PC-3 (cell line): ENCODE results near the gene LRRC63.

Experiments
- CTCF ChIP-seq: fragments of 300-600 bp; sonication (generic); conservative IDR thresholded peaks from 2 replicates; pipeline ENCODE4 v1.5.1; 2017; ENCODE audit warnings: antibody characterized with exemption, low read depth, mild to moderate bottlenecking, low read length
- EZH2 ChIP-seq: fragments of 300-600 bp; sonication (generic); IDR thresholded peaks from one replicate; pipeline ENCODE4 v1.6.1; 2017; ENCODE audit warnings: antibody characterized with exemption, mild to moderate bottlenecking, low read length; ENCODE audit not compliant: unreplicated experiment

DNA sequence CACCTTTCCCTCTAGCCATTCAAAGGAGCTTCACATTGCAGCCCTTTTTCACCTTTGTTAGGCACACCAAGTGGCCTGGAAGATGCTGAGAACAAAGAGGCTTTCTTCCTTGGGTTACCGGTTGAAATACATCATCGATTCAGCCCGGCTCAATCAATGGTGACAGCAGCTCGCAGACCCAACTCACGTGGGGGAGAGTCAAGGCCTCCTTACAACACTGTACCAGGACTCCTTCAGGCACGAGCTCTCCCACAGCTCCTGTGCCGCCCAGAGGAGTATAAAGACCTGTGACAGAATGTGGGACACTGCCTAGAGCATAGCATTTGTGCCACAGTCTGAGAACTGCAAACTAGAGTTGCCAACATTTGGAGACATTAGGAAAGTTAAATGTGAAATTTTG is 3.9 kb upstream of the LRRC63 start:
- TF ChIP-seq CTCF (no peak), EZH2 (no peak)
